Measurements from ENCODE around the gene FHAD1. TPM values are rescaled to one million over a fixed set of nuclear protein-coding genes. Genes with fewer than 3 reads are reported as not detected.
A peak's percentile ranks its signal among the peaks of the same experiment; 100 is the strongest.

Gene FHAD1
- total and polyA plus RNA-seq, 2 of the 13 experiments (the other 11 are each of a cell fraction or from before 2014, with no cell fraction given), result not detected

DNA sequence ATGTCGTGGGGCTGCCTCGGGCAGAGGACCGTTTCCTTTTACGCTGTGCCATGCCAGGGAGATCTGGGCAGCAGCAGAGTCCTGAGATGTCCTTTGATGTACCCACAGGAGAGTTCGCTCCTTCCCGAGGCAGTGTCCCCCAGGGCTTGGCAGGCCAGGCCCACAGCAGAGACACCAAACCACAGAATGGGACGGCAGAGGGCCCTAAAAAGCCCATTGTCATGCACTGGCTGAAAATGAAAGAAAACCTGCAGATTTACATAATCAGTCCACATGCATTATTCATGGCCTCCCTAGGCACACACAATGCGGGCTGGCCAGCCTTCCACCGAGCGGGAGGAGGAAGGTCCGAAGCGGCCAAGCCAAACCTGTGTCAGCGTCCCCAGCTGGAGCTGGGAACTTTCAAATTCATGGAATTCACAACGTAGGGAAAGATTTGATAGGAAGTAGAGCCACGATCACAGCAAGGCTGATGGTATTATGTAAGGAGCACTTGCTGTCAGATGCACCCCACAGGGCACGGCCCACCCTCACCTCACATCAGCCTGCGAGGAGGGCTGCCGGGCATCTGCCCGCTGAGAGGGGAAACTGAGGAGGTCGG, 137.4 kb downstream of the FHAD1 start (continued):
- TF ChIP-seq, protein P1, sequence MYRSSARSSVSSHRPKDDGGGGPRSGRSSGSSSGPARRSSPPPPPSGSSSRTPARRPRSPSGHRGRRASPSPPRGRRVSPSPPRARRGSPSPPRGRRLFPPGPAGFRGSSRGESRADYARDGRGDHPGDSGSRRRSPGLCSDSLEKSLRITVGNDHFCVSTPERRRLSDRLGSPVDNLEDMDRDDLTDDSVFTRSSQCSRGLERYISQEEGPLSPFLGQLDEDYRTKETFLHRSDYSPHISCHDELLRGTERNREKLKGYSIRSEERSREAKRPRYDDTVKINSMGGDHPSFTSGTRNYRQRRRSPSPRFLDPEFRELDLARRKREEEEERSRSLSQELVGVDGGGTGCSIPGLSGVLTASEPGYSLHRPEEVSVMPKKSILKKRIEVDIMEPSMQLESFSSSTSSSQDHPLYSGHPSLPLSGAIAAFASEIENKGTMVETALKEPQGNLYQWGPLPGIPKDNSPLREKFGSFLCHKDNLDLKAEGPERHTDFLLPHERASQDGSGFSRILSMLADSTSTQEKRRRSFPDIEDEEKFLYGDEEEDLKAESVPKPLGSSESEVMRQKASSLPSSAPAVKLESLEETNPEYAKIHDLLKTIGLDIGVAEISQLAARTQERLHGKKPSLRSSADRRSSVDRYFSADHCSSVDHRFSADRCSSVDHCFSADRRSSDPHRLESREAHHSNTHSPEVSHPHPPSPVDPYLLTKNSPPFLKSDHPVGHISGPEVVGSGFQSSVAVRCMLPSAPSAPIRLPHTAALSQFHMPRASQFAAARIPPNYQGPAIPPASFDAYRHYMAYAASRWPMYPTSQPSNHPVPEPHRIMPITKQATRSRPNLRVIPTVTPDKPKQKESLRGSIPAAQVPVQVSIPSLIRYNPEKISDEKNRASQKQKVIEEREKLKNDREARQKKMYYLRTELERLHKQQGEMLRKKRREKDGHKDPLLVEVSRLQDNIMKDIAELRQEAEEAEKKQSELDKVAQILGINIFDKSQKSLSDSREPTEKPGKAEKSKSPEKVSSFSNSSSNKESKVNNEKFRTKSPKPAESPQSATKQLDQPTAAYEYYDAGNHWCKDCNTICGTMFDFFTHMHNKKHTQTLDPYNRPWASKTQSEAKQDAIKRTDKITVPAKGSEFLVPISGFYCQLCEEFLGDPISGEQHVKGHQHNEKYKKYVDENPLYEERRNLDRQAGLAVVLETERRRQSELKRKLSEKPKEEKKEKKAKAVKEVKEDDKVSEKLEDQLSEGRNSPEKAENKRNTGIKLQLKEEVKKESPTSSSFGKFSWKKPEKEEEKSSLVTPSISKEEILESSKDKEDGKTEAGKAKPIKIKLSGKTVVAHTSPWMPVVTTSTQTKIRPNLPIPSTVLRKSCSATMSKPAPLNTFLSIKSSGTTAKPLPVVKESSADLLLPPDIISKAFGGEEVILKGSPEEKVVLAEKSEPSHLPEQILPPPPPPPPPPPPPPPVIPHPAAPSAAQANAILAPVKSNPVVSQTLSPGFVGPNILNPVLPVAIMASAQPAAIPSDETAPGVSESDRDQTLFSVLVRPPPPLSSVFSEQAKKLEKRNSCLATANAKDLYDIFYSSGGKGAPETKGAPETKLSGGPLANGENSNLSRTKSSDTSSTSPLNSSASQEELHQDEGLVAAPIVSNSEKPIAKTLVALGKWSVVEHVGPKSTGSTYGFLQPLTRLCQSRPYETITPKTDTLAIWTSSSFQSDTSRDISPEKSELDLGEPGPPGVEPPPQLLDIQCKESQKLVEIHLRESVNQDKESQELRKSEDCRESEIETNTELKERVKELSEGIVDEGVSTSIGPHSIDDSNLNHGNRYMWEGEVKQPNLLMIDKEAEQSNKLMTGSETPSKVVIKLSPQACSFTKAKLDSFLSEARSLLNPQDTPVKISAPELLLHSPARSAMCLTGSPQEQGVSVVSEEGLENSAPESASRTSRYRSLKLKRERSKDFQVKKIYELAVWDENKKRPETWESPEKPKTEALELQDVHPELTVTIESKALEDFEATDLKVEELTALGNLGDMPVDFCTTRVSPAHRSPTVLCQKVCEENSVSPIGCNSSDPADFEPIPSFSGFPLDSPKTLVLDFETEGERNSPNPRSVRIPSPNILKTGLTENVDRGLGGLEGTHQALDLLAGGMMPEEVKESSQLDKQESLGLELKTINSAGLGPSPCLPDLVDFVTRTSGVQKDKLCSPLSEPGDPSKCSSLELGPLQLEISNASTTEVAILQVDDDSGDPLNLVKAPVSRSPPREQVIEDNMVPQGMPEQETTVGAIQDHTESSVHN (CRISPR knock-in tag; IDR thresholded peaks at IDR 0.05), result no peak

DNA sequence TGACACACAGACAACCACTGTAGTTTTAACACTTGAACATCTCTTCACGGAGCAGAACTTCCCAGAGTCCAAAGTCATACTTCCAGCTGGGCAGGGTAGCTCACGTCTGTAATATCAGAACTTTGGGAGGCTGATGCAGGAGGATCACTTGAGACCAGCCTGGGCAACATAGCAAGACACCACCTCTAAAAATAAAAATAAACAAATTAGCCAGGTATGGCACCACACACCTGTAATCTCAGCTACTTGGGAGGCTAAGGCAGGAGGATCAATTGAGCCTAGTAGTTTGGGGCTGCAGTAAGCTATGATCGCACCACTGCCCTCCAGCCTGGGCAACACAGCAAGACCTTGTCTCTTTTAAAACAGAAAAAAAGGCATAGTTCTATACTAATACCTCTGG, 138.4 kb downstream of the FHAD1 start:
- no peak for DNase-seq (ENCODE audit: low spot score)
- no peak for ATAC-seq
- peaks cover 8% of the 10 kb centered on the region; the same call in 1 of the 2 replicates for H3K4me1 ChIP-seq (ENCODE audit: insufficient read depth, low read length)
- H3K4me3 ChIP-seq (replicated peaks in 1 of 3; ENCODE audit: insufficient read depth in 1 of 3, low read depth in 2 of 3, low read length in 3 of 3), result no peak overlapping the region
- no peak overlapping the region for H3K27ac ChIP-seq (ENCODE audit: extremely low read length, insufficient read depth, low read length)
- H3K79me2 ChIP-seq (ENCODE audit: insufficient read depth, low read length), result no peaks in the 10 kb centered on the region
- no TSS peak for BruUV-seq (replicated peaks)
- H3K9ac ChIP-seq (ENCODE audit: insufficient read depth, low read depth, low read length), result no peak overlapping the region
- no peaks in the 10 kb centered on the region for H4K20me1 ChIP-seq (ENCODE audit: insufficient read depth, low read length)
- CTCF ChIA-PET (ENCODE audit: low intra/inter-chr PET ratio, low total read pairs), result no interaction called here
- no peak overlapping the region for H2AFZ ChIP-seq (ENCODE audit: low read length)
- TF ChIP-seq, protein P2, sequence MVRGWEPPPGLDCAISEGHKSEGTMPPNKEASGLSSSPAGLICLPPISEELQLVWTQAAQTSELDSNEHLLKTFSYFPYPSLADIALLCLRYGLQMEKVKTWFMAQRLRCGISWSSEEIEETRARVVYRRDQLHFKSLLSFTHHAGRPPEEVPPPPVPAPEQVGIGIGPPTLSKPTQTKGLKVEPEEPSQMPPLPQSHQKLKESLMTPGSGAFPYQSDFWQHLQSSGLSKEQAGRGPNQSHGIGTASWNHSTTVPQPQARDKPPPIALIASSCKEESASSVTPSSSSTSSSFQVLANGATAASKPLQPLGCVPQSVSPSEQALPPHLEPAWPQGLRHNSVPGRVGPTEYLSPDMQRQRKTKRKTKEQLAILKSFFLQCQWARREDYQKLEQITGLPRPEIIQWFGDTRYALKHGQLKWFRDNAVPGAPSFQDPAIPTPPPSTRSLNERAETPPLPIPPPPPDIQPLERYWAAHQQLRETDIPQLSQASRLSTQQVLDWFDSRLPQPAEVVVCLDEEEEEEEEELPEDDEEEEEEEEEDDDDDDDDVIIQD (CRISPR knock-in tag; IDR thresholded peaks at IDR 0.05; ENCODE audit: low read depth), result no peak
- TF ChIP-seq ZNF121 (CRISPR knock-in tag; IDR thresholded peaks at IDR 0.05), result peak; percentile 60; the same call in 1 of the 2 replicates
- no peak for TF ChIP-seq BHLHE40 (IDR thresholded peaks at IDR 0.05; ENCODE audit: low read length)
- POLR2A ChIA-PET, result no interaction called here
- H3K9me3 ChIP-seq (ENCODE audit: low read length), result no peaks in the 10 kb centered on the region
- no peaks in the 10 kb centered on the region for H3K36me3 ChIP-seq (replicated peaks in 1 of 2; ENCODE audit: control insufficient read depth in 1 of 2, insufficient read depth in 2 of 2, low read length in 2 of 2)
- no peak overlapping the region for H3K4me2 ChIP-seq (ENCODE audit: low read depth, low read length)
- in situ Hi-C loops (cut with HindIII; ENCODE audit: extremely low pct_ligation_motif_present, low pct_unique_long_range_greater_than_20kb) (no loop called here), intact Hi-C loops (cut with micrococcal nuclease; ENCODE audit: unreplicated experiment) (no loop called here)
- H3K27me3 ChIP-seq (ENCODE audit: control insufficient read depth in 1 of 2, insufficient read depth in 2 of 2, low read length in 2 of 2), result peaks cover 7 to 69% of the 10 kb centered on the region in 2 experiments; a peak in 4 of 5 replicates
- no peak for FAIRE-seq
- WGBS (ENCODE audit: low lambda C conversion rate), result 26% methylated on average over 3 of the region's 3 CpGs

Data from HepG2 (cell line).